Transverse colon (tissue), 4 donors: ENCODE data around the gene CALML3. TPM values are rescaled to one million over a fixed set of nuclear protein-coding genes. Genes with fewer than 3 reads are reported as not detected.

Experiments used
- DNase-seq: peaks from one replicate; pipeline ENCODE4 v3.0.0-alpha.2; 2019
- H3K27ac ChIP-seq, 4 donors: fragments of 200-600 bp; sonication (generic); 2 replicates each; pipeline ENCODE4 v1.5.1; 2016 to 2018; ENCODE audit warnings: inconsistent platforms in 4 of 4
- H3K27me3 ChIP-seq: fragments of 200-600 bp; sonication (generic); 2 replicates; pipeline ENCODE4 v1.5.1; 2017; ENCODE audit warnings: inconsistent platforms
- H3K36me3 ChIP-seq, 4 donors: fragments of 200-600 bp; sonication (generic); 2 replicates each; pipeline ENCODE4 v1.5.1; 2017 to 2019; ENCODE audit warnings: inconsistent platforms in 4 of 4
- H3K4me1 ChIP-seq, 4 donors: fragments of 200-600 bp; sonication (generic); 2 replicates each; pipeline ENCODE4 v1.5.1; 2017 to 2020; ENCODE audit warnings: inconsistent platforms in 4 of 4
- H3K4me3 ChIP-seq, 4 donors: fragments of 200-600 bp; sonication (generic); 1 replicate in 1 of 4; 2 replicates in 3 of 4; pipeline versions ENCODE4 v1.5.1 to v1.6.1; 2017 to 2019; ENCODE audit warnings: inconsistent platforms in 4 of 4
- H3K9me3 ChIP-seq, 2 donors: fragments of 200-600 bp; sonication (generic); 2 replicates each; pipeline ENCODE4 v1.5.1; 2017 to 2019; ENCODE audit warnings: inconsistent platforms in 2 of 2
- CTCF ChIP-seq, 5 experiments: fragments of 200-600 bp in 3 of 5; fragments of 450-650 bp in 2 of 5; sonication (generic) in 3 of 5; IDR thresholded peaks; 1 replicate in 2 of 5; 2 replicates in 3 of 5; pipeline ENCODE4 v1.5.1; 2016 to 2017; ENCODE audit warnings: antibody characterized with exemption in 5 of 5, inconsistent platforms in 3 of 5, mild to moderate bottlenecking in 2 of 5, moderate library complexity in 1 of 5
- EP300 ChIP-seq: sonication (generic); formaldehyde crosslinking; IDR thresholded peaks from one replicate; pipeline ENCODE4 v1.6.1; 2017; ENCODE audit warnings: antibody characterized with exemption, low read depth
- POLR2A ChIP-seq: fragments of 450-650 bp; IDR thresholded peaks from one replicate; pipeline ENCODE4 v1.6.1; 2016; ENCODE audit warnings: antibody characterized with exemption, mild to moderate bottlenecking, moderate library complexity
- POLR2AphosphoS5 ChIP-seq, 3 donors: sonication (generic); formaldehyde crosslinking; IDR thresholded peaks; one replicate each; pipeline ENCODE4 v1.6.1; 2016; ENCODE audit warnings: antibody characterized with exemption in 3 of 3
- WGBS, 2 donors: methylation state at CpG; one replicate each; pipeline ENCODE4 v1.1.5; 2018; ENCODE audit warnings: low coverage in 1 of 2; 5-methylcytosine and 5-hydroxymethylcytosine counted together
- in situ Hi-C, 4 donors: fragments of 200-750 bp; cut with MboI; loops; one replicate each; pipeline versions ENCODE4 v1.15.0 to v1.15.1; 2017; ENCODE audit warnings: low sequenced_read_pairs in 3 of 4, low pct_ligation_motif_present in 1 of 4, low pct_unique_long_range_greater_than_20kb in 1 of 4
- intact Hi-C: fragments of 100-400 bp; cut with DNase I; formaldehyde crosslinking; loops from one replicate; pipeline ENCODE4 v1.15.1; 2023; ENCODE audit warnings: low total_unique reads
- total RNA-seq, 4 donors: library from RNA; depleted of rRNA; stranded (reverse); fragments of >200 nt; gene quantifications; one replicate each; pipeline ENCODE4 v1.1.0, GENCODE V29; 2016

CALML3 gene
- total RNA-seq, 4 donors from 2014 or later = not detected

- no peak overlapping the region for H3K4me3 ChIP-seq
- no peaks in the 10 kb centered on the region for H3K36me3 ChIP-seq
- H3K9me3 ChIP-seq = no peaks in the 10 kb centered on the region
- 85 to 89% methylated on average over 6 of the region's 6 CpGs for WGBS, 2 donors
- H3K27me3 ChIP-seq = no peaks in the 10 kb centered on the region
- DNase-seq = peak; percentile 0
- peaks cover 0 to 6% (median 4%) of the 10 kb centered on the region in 4 donors for H3K4me1 ChIP-seq
- H3K27ac ChIP-seq = no peak overlapping the region
- TF ChIP-seq POLR2A = no peak
- TF ChIP-seq EP300 = no peak
- no peak for TF ChIP-seq CTCF (IDR thresholded peaks at IDR 0.05)
- no peak for TF ChIP-seq POLR2AphosphoS5 (IDR thresholded peaks at IDR 0.05)
- intact Hi-C loops (no loop called here), in situ Hi-C loops (no loop called here)
These were observed 16.0 kb upstream of the CALML3 start for GRCh38 chr10:5508786-5509185.

GRCh38 chr10:5509236-5509635 lies 15.5 kb upstream of the CALML3 start:
- Histone ChIP-seq H3K4me3 (no peak overlapping the region), H3K27me3 (no peaks in the 10 kb centered on the region), H3K4me1 (peaks cover 0 to 1% (median under 1%) of the 10 kb centered on the region in 4 donors), H3K27ac (no peak overlapping the region), H3K9me3 (no peaks in the 10 kb centered on the region), H3K36me3 (no peaks in the 10 kb centered on the region)
- no peak for DNase-seq
- in situ Hi-C loops = no loop called here
- intact Hi-C loops = no loop called here
- 90% methylated on average over 9 of the region's 9 CpGs; no CpG with 5 or more reads in 1 of the 2 donors for WGBS, 2 donors
- TF ChIP-seq POLR2A (no peak), EP300 (no peak), POLR2AphosphoS5 (IDR thresholded peaks at IDR 0.05) (no peak), CTCF (IDR thresholded peaks at IDR 0.05) (no peak)

GRCh38 chr10:5509691-5510090 lies 15.1 kb upstream of the CALML3 start:
- Histone ChIP-seq H3K27me3 (no peaks in the 10 kb centered on the region), H3K4me3 (no peak overlapping the region), H3K9me3 (no peaks in the 10 kb centered on the region), H3K27ac (no peak overlapping the region), H3K4me1 (no peaks in the 10 kb centered on the region), H3K36me3 (no peaks in the 10 kb centered on the region)
- in situ Hi-C loops = no loop called here
- no peak for DNase-seq
- WGBS, 2 donors = 96% methylated on average over 11 of the region's 11 CpGs; no CpG with 5 or more reads in 1 of the 2 donors
- intact Hi-C loops = no loop called here
- no peak for TF ChIP-seq POLR2AphosphoS5 (IDR thresholded peaks at IDR 0.05)
- TF ChIP-seq EP300 = no peak
- no peak for TF ChIP-seq POLR2A
- TF ChIP-seq CTCF (IDR thresholded peaks at IDR 0.05) = no peak

GRCh38 chr10:5510281-5511072 lies 14.3 kb upstream of the CALML3 start:
- 57 to 68% methylated on average over 10 to 16 of the region's 16 CpGs for WGBS, 2 donors
- Histone ChIP-seq H3K9me3 (no peaks in the 10 kb centered on the region), H3K27ac (no peak overlapping the region), H3K4me1 (no peaks in the 10 kb centered on the region), H3K4me3 (no peak overlapping the region), H3K27me3 (no peaks in the 10 kb centered on the region), H3K36me3 (no peaks in the 10 kb centered on the region)
- intact Hi-C loops = no loop called here
- TF ChIP-seq CTCF (IDR thresholded peaks at IDR 0.05) = no peak
- no peak for TF ChIP-seq POLR2A
- TF ChIP-seq EP300 = no peak
- TF ChIP-seq POLR2AphosphoS5 (IDR thresholded peaks at IDR 0.05) = no peak
- in situ Hi-C loops = no loop called here
- no peak for DNase-seq
